Measurements from ENCODE around the gene SETD7. TPM values are rescaled to one million over a fixed set of nuclear protein-coding genes. Genes with fewer than 3 reads are reported as not detected.

The SETD7 gene
- total RNA-seq, 1 experiment from 2014 or later = 41.6 TPM

DNA sequence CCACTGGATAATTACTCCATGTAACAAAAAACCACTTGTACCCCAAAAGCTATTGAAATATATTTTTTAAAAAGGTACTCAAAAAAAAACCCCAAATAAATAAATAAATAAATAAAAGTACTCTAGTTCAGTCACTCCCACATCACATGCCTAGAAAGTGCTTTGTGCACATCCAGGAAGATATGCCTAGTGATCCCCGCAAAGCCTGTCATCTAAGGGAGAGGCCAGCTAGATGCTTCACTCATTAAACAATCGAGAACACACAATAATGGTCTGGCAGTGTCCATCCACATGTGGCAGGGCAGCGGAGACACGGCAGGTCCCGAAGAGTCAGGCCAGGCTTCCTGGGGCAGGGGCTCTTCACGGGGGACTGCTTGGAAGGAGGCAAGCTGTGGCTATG, 54.5 kb downstream of the SETD7 start:
- Histone ChIP-seq H3K36me3 (ENCODE audit: control insufficient read depth in 1 of 2, insufficient read depth in 2 of 2, low read length in 2 of 2) (no peaks in the 10 kb centered on the region), H3K9me2 (ENCODE audit: insufficient read depth) (no peaks in the 10 kb centered on the region), H3K4me1 (ENCODE audit: control insufficient read depth in 1 of 2, insufficient read depth in 2 of 2, low read length in 2 of 2) (no peaks in the 10 kb centered on the region), H3K27me3 (ENCODE audit: insufficient read depth, low read length) (no peaks in the 10 kb centered on the region), H3K79me2 (ENCODE audit: insufficient read depth, low read length) (no peaks in the 10 kb centered on the region), H3K9ac (ENCODE audit: low read length) (no peak overlapping the region), H3K9me3 (ENCODE audit: control insufficient read depth in 1 of 2, insufficient read depth in 1 of 2, low read depth in 1 of 2, low read length in 2 of 2) (no peaks in the 10 kb centered on the region), H3K27ac (ENCODE audit: low read depth, low read length) (no peak overlapping the region), H3K4me2 (ENCODE audit: low read length) (no peak overlapping the region), H4K20me1 (ENCODE audit: insufficient read depth) (no peaks in the 10 kb centered on the region), H3K4me3 (replicated peaks in 1 of 2; ENCODE audit: low read depth in 1 of 2, low read length in 2 of 2) (no peak overlapping the region), H2AFZ (ENCODE audit: low read depth, low read length, poor library complexity, severe bottlenecking) (no peak overlapping the region)
- BruUV-seq (replicated peaks) = no TSS peak
- ChIA-PET CTCF (interaction anchor here (1.2 kb wide), 1 partner anchor 471 kb away, joined by 5 read pairs; no protein-coding TSS in a partner anchor), POLR2A (no interaction called here), RAD21 (ENCODE audit: low non-redundant PET in 1 of 2, low total read pairs in 2 of 2, uncharacterized antibody in 2 of 2, unreplicated experiment in 2 of 2) (interaction anchor here in 1 of 2 experiments (0.6 kb wide), 1 partner anchor 11 kb away, joined by 3 read pairs; no protein-coding TSS in a partner anchor)
- TF ChIP-seq JUND (IDR thresholded peaks at IDR 0.05) (no peak), CEBPB (IDR thresholded peaks at IDR 0.05; ENCODE audit: low read depth) (no peak), EZH2phosphoT487 (IDR thresholded peaks at IDR 0.05; ENCODE audit: borderline replicate concordance) (no peak), EZH2 (IDR thresholded peaks at IDR 0.05) (no peak), SP1 (IDR thresholded peaks at IDR 0.05; ENCODE audit: low read depth) (no peak), POLR2A (IDR thresholded peaks at IDR 0.05; ENCODE audit: borderline replicate concordance, extremely low read depth, insufficient read depth, insufficient read length) (no peak), EGR1 (IDR thresholded peaks at IDR 0.05; ENCODE audit: low read depth) (no peak), RAD21 (IDR thresholded peaks at IDR 0.05; ENCODE audit: low read depth) (no peak), SRF (IDR thresholded peaks at IDR 0.05; ENCODE audit: low read depth) (no peak), ZNF274 (IDR thresholded peaks at IDR 0.05; ENCODE audit: low read depth, low read length) (no peak), TCF7L2 (IDR thresholded peaks at IDR 0.05; ENCODE audit: borderline replicate concordance, extremely low read depth, insufficient read depth, insufficient read length) (no peak), ZFX (IDR thresholded peaks at IDR 0.05) (no peak), FOSL1 (IDR thresholded peaks at IDR 0.05; ENCODE audit: low read depth) (no peak), ELF1 (IDR thresholded peaks at IDR 0.05; ENCODE audit: borderline replicate concordance, low read depth) (no peak), YY1 (IDR thresholded peaks at IDR 0.05; ENCODE audit: extremely low read depth, insufficient replicate concordance, low read depth, low read length) (no peak), SIN3A (IDR thresholded peaks at IDR 0.05; ENCODE audit: low read depth) (no peak)
- TF ChIP-seq, protein P1, sequence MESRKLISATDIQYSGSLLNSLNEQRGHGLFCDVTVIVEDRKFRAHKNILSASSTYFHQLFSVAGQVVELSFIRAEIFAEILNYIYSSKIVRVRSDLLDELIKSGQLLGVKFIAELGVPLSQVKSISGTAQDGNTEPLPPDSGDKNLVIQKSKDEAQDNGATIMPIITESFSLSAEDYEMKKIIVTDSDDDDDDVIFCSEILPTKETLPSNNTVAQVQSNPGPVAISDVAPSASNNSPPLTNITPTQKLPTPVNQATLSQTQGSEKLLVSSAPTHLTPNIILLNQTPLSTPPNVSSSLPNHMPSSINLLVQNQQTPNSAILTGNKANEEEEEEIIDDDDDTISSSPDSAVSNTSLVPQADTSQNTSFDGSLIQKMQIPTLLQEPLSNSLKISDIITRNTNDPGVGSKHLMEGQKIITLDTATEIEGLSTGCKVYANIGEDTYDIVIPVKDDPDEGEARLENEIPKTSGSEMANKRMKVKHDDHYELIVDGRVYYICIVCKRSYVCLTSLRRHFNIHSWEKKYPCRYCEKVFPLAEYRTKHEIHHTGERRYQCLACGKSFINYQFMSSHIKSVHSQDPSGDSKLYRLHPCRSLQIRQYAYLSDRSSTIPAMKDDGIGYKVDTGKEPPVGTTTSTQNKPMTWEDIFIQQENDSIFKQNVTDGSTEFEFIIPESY (IDR thresholded peaks at IDR 0.05; ENCODE audit: extremely low read depth, insufficient replicate concordance, low read length) = no peak
- TF ChIP-seq, protein P2, sequence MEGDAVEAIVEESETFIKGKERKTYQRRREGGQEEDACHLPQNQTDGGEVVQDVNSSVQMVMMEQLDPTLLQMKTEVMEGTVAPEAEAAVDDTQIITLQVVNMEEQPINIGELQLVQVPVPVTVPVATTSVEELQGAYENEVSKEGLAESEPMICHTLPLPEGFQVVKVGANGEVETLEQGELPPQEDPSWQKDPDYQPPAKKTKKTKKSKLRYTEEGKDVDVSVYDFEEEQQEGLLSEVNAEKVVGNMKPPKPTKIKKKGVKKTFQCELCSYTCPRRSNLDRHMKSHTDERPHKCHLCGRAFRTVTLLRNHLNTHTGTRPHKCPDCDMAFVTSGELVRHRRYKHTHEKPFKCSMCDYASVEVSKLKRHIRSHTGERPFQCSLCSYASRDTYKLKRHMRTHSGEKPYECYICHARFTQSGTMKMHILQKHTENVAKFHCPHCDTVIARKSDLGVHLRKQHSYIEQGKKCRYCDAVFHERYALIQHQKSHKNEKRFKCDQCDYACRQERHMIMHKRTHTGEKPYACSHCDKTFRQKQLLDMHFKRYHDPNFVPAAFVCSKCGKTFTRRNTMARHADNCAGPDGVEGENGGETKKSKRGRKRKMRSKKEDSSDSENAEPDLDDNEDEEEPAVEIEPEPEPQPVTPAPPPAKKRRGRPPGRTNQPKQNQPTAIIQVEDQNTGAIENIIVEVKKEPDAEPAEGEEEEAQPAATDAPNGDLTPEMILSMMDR (IDR thresholded peaks at IDR 0.05 in 2 of 3, conservative IDR thresholded peaks at IDR 0.05 in 1 of 3; ENCODE audit: borderline replicate concordance in 1 of 3, insufficient read depth in 1 of 3, low read depth in 2 of 3, low read length in 2 of 3) = no peak
- TF ChIP-seq, protein P3, sequence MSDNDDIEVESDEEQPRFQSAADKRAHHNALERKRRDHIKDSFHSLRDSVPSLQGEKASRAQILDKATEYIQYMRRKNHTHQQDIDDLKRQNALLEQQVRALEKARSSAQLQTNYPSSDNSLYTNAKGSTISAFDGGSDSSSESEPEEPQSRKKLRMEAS (IDR thresholded peaks at IDR 0.05) = no peak
- TF ChIP-seq, protein P4, sequence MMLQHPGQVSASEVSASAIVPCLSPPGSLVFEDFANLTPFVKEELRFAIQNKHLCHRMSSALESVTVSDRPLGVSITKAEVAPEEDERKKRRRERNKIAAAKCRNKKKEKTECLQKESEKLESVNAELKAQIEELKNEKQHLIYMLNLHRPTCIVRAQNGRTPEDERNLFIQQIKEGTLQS (IDR thresholded peaks at IDR 0.05) = no peak
- intact Hi-C loops (cut with micrococcal nuclease) = no loop called here
- DNase-seq (ENCODE audit: low read depth, low spot score) = no peak
- ATAC-seq = no peak

All from HCT116 (cell line).